SK-N-SH (cell line): ENCODE results near the gene KCTD20. TPM values are rescaled to one million over a fixed set of nuclear protein-coding genes. Genes with fewer than 3 reads are reported as not detected.

Source experiments
- CTCF ChIA-PET: fragments of 300-600, 350-600 bp; formaldehyde crosslinking; extraction: SDS; loops from one replicate; lab custom pipeline; 2021; lab: Yijun Ruan, JAX
- POLR2A ChIA-PET: fragments of 350-600 bp; sonication (Branson Sonifier 250); formaldehyde crosslinking; extraction: SDS; loops from one replicate; lab custom pipeline; 2020; ENCODE audit warnings: antibody characterized with exemption, inconsistent platforms; lab: Yijun Ruan, JAX
- DNase-seq: peaks from one replicate; pipeline ENCODE4 v3.0.0; 2012
- H2AFZ ChIP-seq: fragments of 200-600 bp; sonication (generic); 2 replicates; pipeline ENCODE4 v1.8.1; 2016; ENCODE audit warnings: antibody characterized with exemption, mild to moderate bottlenecking, low read depth
- H3F3A ChIP-seq: fragments of 200-600 bp; sonication (generic); replicated peaks from 2 replicates; pipeline ENCODE3; 2016; ENCODE audit warnings: antibody characterized with exemption, mild to moderate bottlenecking; ENCODE audit not compliant: insufficient read depth
- H3K27ac ChIP-seq, 2 experiments: fragments of 200-500 bp in 1 of 2; fragments of 200-600 bp in 1 of 2; sonication (Bioruptor generic) in 1 of 2; sonication (generic), shearing (Covaris generic) in 1 of 2; 2 replicates each; pipeline versions ENCODE4 v1.5.1 to v1.6.1; 2014 to 2016; ENCODE audit warnings: low read depth in 2 of 2, inconsistent platforms in 1 of 2, low read length in 1 of 2, mild to moderate bottlenecking in 1 of 2, mixed read lengths in 1 of 2
- H3K27me3 ChIP-seq: fragments of 200-600 bp; sonication (generic), shearing (Covaris generic); 2 replicates; pipeline ENCODE4 v1.6.1; 2016; ENCODE audit warnings: mixed run types; ENCODE audit not compliant: insufficient read depth
- H3K36me3 ChIP-seq, 2 experiments: fragments of 200-500 bp in 1 of 2; fragments of 200-600 bp in 1 of 2; sonication (Bioruptor generic) in 1 of 2; sonication (generic) in 1 of 2; replicated peaks in 1 of 2; 2 replicates each; pipeline versions ENCODE3 to v1.5.1; 2014 to 2016; ENCODE audit warnings: low read length in 1 of 2, mild to moderate bottlenecking in 1 of 2; ENCODE audit not compliant: insufficient read depth in 2 of 2, control insufficient read depth in 1 of 2
- H3K4me1 ChIP-seq, 2 experiments: fragments of 200-500 bp in 1 of 2; fragments of 200-600 bp in 1 of 2; sonication (Bioruptor generic) in 1 of 2; sonication (generic), shearing (Covaris generic) in 1 of 2; 2 replicates each; pipeline versions ENCODE4 v1.5.1 to v1.6.1; 2014 to 2016; ENCODE audit warnings: low read depth in 1 of 2, low read length in 1 of 2, mixed run types in 1 of 2; ENCODE audit not compliant: insufficient read depth in 2 of 2, control insufficient read depth in 1 of 2
- H3K4me2 ChIP-seq: fragments of 200-600 bp; sonication (generic), shearing (Covaris generic); 2 replicates; pipeline ENCODE4 v1.6.1; 2017; ENCODE audit warnings: mixed run types
- H3K4me3 ChIP-seq, 2 experiments: fragments of 200-500 bp in 1 of 2; fragments of 200-600 bp in 1 of 2; sonication (Bioruptor generic) in 1 of 2; sonication (generic), shearing (Covaris generic) in 1 of 2; 2 replicates each; pipeline versions ENCODE4 v1.5.1 to v1.8.1; 2014 to 2016; ENCODE audit warnings: low read depth in 2 of 2, inconsistent platforms in 1 of 2, low read length in 1 of 2, mild to moderate bottlenecking in 1 of 2, mixed read lengths in 1 of 2, moderate library complexity in 1 of 2
- H3K79me2 ChIP-seq: fragments of 200-600 bp; sonication (generic); 2 replicates; pipeline ENCODE4 v1.8.1; 2017; ENCODE audit warnings: mild to moderate bottlenecking; ENCODE audit not compliant: insufficient read depth
- H3K9ac ChIP-seq: fragments of 200-600 bp; sonication (generic); 2 replicates; pipeline ENCODE4 v1.6.1; 2017; ENCODE audit warnings: mixed run types
- H3K9me2 ChIP-seq: fragments of 200-600 bp; sonication (generic); 2 replicates; pipeline ENCODE4 v1.6.1; 2017; ENCODE audit warnings: mixed run types
- H3K9me3 ChIP-seq: fragments of 200-600 bp; sonication (generic); 2 replicates; pipeline ENCODE4 v1.6.1; 2017; ENCODE audit warnings: mixed run types, mild to moderate bottlenecking, moderate library complexity
- H4K20me1 ChIP-seq: fragments of 200-600 bp; sonication (generic); 2 replicates; pipeline ENCODE4 v1.6.1; 2017; ENCODE audit warnings: mild to moderate bottlenecking, mixed run types; ENCODE audit not compliant: insufficient read depth
- CHD2 ChIP-seq: fragments of 150-350 bp; IDR thresholded peaks from 2 replicates; pipeline ENCODE4 v1.6.1; 2018; ENCODE audit warnings: low read length; ENCODE audit not compliant: partially characterized antibody
- ELF1 ChIP-seq: IDR thresholded peaks from 2 replicates; pipeline ENCODE4 v1.4.0; 2012
- EP300 ChIP-seq, 2 experiments: IDR thresholded peaks; 2 replicates each; pipeline versions ENCODE4 v1.4.0 to v1.6.1; 2012; ENCODE audit warnings: borderline replicate concordance in 1 of 2, low read depth in 1 of 2, low read length in 1 of 2
- FOSL2 ChIP-seq: IDR thresholded peaks from 2 replicates; pipeline ENCODE4 v1.4.0; 2012; ENCODE audit warnings: low read depth, mild to moderate bottlenecking, moderate library complexity, borderline replicate concordance
- GATA2 ChIP-seq: sonication (generic); formaldehyde crosslinking; IDR thresholded peaks from 2 replicates; pipeline ENCODE4 v1.5.0; 2020; ENCODE audit warnings: mild to moderate bottlenecking, missing genetic modification reagents
- IRF3 ChIP-seq: fragments of 150-350 bp; IDR thresholded peaks from 2 replicates; pipeline ENCODE4 v1.6.1; 2016; ENCODE audit warnings: mild to moderate bottlenecking, low read depth, low read length
- MAX ChIP-seq: IDR thresholded peaks from 2 replicates; pipeline ENCODE4 v1.4.0; 2012; ENCODE audit warnings: low read depth
- PBX3 ChIP-seq: IDR thresholded peaks from 2 replicates; pipeline ENCODE4; 2012
- POLR2AphosphoS5 ChIP-seq: IDR thresholded peaks from 2 replicates; pipeline ENCODE4 v1.6.1; 2012; ENCODE audit warnings: low read depth, low read length
- RCOR1 ChIP-seq: fragments of 150-350 bp; IDR thresholded peaks from 2 replicates; pipeline ENCODE4 v1.6.1; 2017; ENCODE audit warnings: antibody characterized with exemption, low read length
- RFX5 ChIP-seq: IDR thresholded peaks from 2 replicates; pipeline ENCODE4 v1.6.1; 2012; ENCODE audit warnings: mild to moderate bottlenecking, improper control_type of control experiment, low read length
- SIN3A ChIP-seq: IDR thresholded peaks from 2 replicates; pipeline ENCODE4 v1.6.1; 2012; ENCODE audit warnings: low read depth, mild to moderate bottlenecking, low read length, moderate library complexity, borderline replicate concordance
- TEAD4 ChIP-seq: IDR thresholded peaks from 2 replicates; pipeline ENCODE4 v1.4.0; 2012; ENCODE audit warnings: mild to moderate bottlenecking, borderline replicate concordance; ENCODE audit not compliant: insufficient read depth
- USF1 ChIP-seq: IDR thresholded peaks from 2 replicates; pipeline ENCODE4 v1.4.0; 2012; ENCODE audit warnings: low read depth, borderline replicate concordance
- USF2 ChIP-seq: fragments of 150-350 bp; IDR thresholded peaks from 2 replicates; pipeline ENCODE4 v1.6.1; 2017; ENCODE audit warnings: antibody characterized with exemption, low read length, low read depth, borderline replicate concordance
- WGBS: methylation state at CpG from one replicate; pipeline ENCODE4 v1.1.6; 2017; ENCODE audit warnings: low lambda C conversion rate; 5-methylcytosine and 5-hydroxymethylcytosine counted together
- polyA plus RNA-seq, 3 experiments: library from polyadenylated mRNA; depleted of rRNA; stranded (reverse); fragments of >200 nt; gene quantifications; 2 replicates each; pipeline ENCODE4 v1.2.3, GENCODE V29; 2012

The KCTD20 gene
- polyA plus RNA-seq, 1 of the 3 experiments (the other 2 are of a cell fraction): 29.0 TPM

GRCh38 chr6:36504982-36505381 lies 62.2 kb downstream of the KCTD20 start:
- no peaks in the 10 kb centered on the region for H3K9me2 ChIP-seq
- no peak overlapping the region for H3K4me3 ChIP-seq
- H3K36me3 ChIP-seq: peaks cover 31 to 51% of the 10 kb centered on the region in 2 experiments
- 90% methylated on average over 2 of the region's 2 CpGs for WGBS
- CTCF ChIA-PET: interaction anchor here (0.7 to 1.2 kb wide), 3 partner anchors 12 to 513 kb away, joined by 3 to 4 read pairs (median 3); partner anchors contain the start of gene SRSF3
- H3K9ac ChIP-seq: no peak overlapping the region
- H3K27ac ChIP-seq: no peak overlapping the region
- no peaks in the 10 kb centered on the region for H3F3A ChIP-seq
- no peak for TF ChIP-seq FOSL2
- no peak for TF ChIP-seq GATA2 (CRISPR knock-in tag)
- no peak for TF ChIP-seq TEAD4
- TF ChIP-seq RCOR1: no peak
- TF ChIP-seq USF2: no peak
- TF ChIP-seq IRF3: no peak
- TF ChIP-seq SIN3A: no peak
- no peak for TF ChIP-seq PBX3
- no peak for TF ChIP-seq CHD2
- TF ChIP-seq RFX5: no peak
- TF ChIP-seq USF1: no peak
- no peak for TF ChIP-seq MAX
- no peak for TF ChIP-seq ELF1
- no peak for TF ChIP-seq POLR2AphosphoS5
- no peak for TF ChIP-seq EP300 (IDR thresholded peaks at IDR 0.05; ENCODE audit: borderline replicate concordance in 1 of 2, low read depth in 1 of 2, low read length in 1 of 2)
- TF ChIP-seq, all 33 proteins: peak for 0
- H3K79me2 ChIP-seq: no peaks in the 10 kb centered on the region
- no peak for DNase-seq
- no peak overlapping the region for H2AFZ ChIP-seq
- POLR2A ChIA-PET: no interaction called here
- H3K27me3 ChIP-seq: no peaks in the 10 kb centered on the region
- no peaks in the 10 kb centered on the region for H3K9me3 ChIP-seq
- H3K4me2 ChIP-seq: no peak overlapping the region
- no peaks in the 10 kb centered on the region for H3K4me1 ChIP-seq
- H4K20me1 ChIP-seq: no peaks in the 10 kb centered on the region
